CD4-positive, alpha-beta T cell (primary cell): ENCODE results near the gene PFDN1. TPM values are rescaled to one million over a fixed set of nuclear protein-coding genes. Genes with fewer than 3 reads are reported as not detected.
"Not testable (repeated sequence)": the region's sequence is repeated elsewhere in the genome, so short reads cannot be mapped to it uniquely, and the experiment has no call there.

ENCODE experiments used
- ATAC-seq: fragments of 200-7000 bp; cut with Tn5 transposase; one replicate; pipeline ENCODE4 v1.10.0; 2022; ENCODE audit warnings: mild to moderate bottlenecking; ENCODE audit not compliant: poor library complexity
- CTCF ChIA-PET: fragments of 350-600 bp; sonication (Branson Sonifier 250); formaldehyde crosslinking; loops from one replicate; lab custom pipeline; 2021; ENCODE audit warnings: antibody characterized with exemption, inconsistent platforms; lab: Charles Lee
- POLR2A ChIA-PET: fragments of 350-600 bp; sonication (Branson Sonifier 250); formaldehyde crosslinking; loops from one replicate; lab custom pipeline; 2021; ENCODE audit warnings: antibody characterized with exemption, inconsistent platforms; lab: Charles Lee
- DNase-seq, 14 experiments: peaks; one replicate each; pipeline ENCODE4 v3.0.0-alpha.2; 2013 to 2020; ENCODE audit warnings: mixed read lengths in 2 of 14
- H3K27ac ChIP-seq, 2 donors: one replicate each; pipeline versions ENCODE4 v1.5.1 to v1.7.0; 2013; ENCODE audit warnings: low read length in 2 of 2, low read depth in 1 of 2, mild to moderate bottlenecking in 1 of 2
- H3K27me3 ChIP-seq, 2 experiments: 1 replicate in 1 of 2; 2 replicates in 1 of 2; pipeline versions ENCODE4 v1.6.1 to v1.7.0; 2013; ENCODE audit warnings: low read length in 2 of 2, control low read depth in 1 of 2, mild to moderate bottlenecking in 1 of 2, moderate library complexity in 1 of 2; ENCODE audit not compliant: insufficient read depth in 2 of 2, control insufficient read depth in 1 of 2
- H3K36me3 ChIP-seq: one replicate; pipeline ENCODE4 v1.6.1; 2013; ENCODE audit warnings: low read length, control low read depth; ENCODE audit not compliant: insufficient read depth
- H3K4me1 ChIP-seq: one replicate; pipeline ENCODE4 v1.6.1; 2013; ENCODE audit warnings: low read length, control low read depth; ENCODE audit not compliant: insufficient read depth
- H3K4me3 ChIP-seq: one replicate; pipeline ENCODE4 v1.5.1; 2013; ENCODE audit warnings: mild to moderate bottlenecking, low read length, moderate library complexity
- H3K9me3 ChIP-seq, 2 experiments: 1 replicate in 1 of 2; 2 replicates in 1 of 2; pipeline versions ENCODE4 v1.6.1 to v1.7.0; 2013; ENCODE audit warnings: low read length in 2 of 2, mild to moderate bottlenecking in 2 of 2, control low read depth in 1 of 2, moderate library complexity in 1 of 2; ENCODE audit not compliant: control insufficient read depth in 1 of 2, insufficient read depth in 1 of 2
- H3K27ac Mint-ChIP-seq: one replicate; pipeline ENCODE4 v1.8.0; 2020; ENCODE audit warnings: mixed read lengths
- H3K27me3 Mint-ChIP-seq: one replicate; pipeline ENCODE4 v1.8.0; 2021; ENCODE audit warnings: mixed read lengths
- H3K36me3 Mint-ChIP-seq: one replicate; pipeline ENCODE4 v1.8.0; 2021; ENCODE audit warnings: low read depth, mixed read lengths
- H3K4me1 Mint-ChIP-seq: one replicate; pipeline ENCODE4 v1.8.0; 2021; ENCODE audit warnings: low read depth, mixed read lengths
- H3K4me3 Mint-ChIP-seq: one replicate; pipeline ENCODE4 v1.8.0; 2020; ENCODE audit warnings: mild to moderate bottlenecking, mixed read lengths
- H3K9me3 Mint-ChIP-seq: one replicate; pipeline ENCODE4 v1.8.0; 2020; ENCODE audit warnings: mixed read lengths
- intact Hi-C, 2 experiments: fragments of 100-400 bp; cut with DNase I in 1 of 2; cut with micrococcal nuclease in 1 of 2; formaldehyde crosslinking; loops; one replicate each; pipeline versions ENCODE4 v1.15.1 to v1.9.0; 2023 to 2025; cut with DNase I, micrococcal nuclease
- total RNA-seq, 174 experiments: library from RNA in 2 of 174; stranded (reverse) in 2 of 174; gene quantifications; one replicate each; pipeline ENCODE4 v1.2.3 and lab custom pipeline; 2021 to 2026
- TF ChIP-seq, protein P1 (sequence below): fragments of 200-600 bp; IDR thresholded peaks from one replicate; pipeline ENCODE4 v1.8.0; 2022; ENCODE audit warnings: antibody characterized with exemption, mild to moderate bottlenecking

The PFDN1 gene
- total RNA-seq, 2 experiments from 2014 or later, result 21.3 to 22.0 TPM

DNA sequence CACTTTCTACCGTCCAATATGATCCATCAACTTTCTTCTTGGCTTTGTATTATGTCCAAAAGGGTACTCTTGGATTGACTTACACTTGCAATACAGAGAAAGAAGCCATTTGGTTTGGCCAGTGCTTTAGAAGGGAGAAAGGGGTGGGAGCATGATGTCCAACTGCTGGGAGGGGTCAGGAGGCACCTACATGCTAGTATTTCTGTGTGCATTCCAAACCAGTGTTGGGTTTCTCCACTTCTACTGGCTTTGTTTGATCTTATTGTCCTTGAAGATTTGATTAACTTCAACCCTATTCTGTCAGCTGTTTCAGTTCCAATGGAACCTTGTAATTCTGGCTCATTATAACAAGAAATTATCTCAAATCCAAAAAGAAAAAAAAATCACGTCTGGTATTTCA lies 100.3 kb downstream of the PFDN1 start:
- no peaks in the 10 kb centered on the region for H3K9me3 Mint-ChIP-seq
- ChIA-PET CTCF (no interaction called here), POLR2A (no interaction called here)
- no peak for DNase-seq
- intact Hi-C loops, result no loop called here
- no peaks in the 10 kb centered on the region for H3K4me1 ChIP-seq
- no peak overlapping the region for H3K4me3 Mint-ChIP-seq
- ATAC-seq, result no peak
- H3K4me1 Mint-ChIP-seq, result no peaks in the 10 kb centered on the region
- no peak overlapping the region for H3K27ac Mint-ChIP-seq
- TF ChIP-seq, protein P1, sequence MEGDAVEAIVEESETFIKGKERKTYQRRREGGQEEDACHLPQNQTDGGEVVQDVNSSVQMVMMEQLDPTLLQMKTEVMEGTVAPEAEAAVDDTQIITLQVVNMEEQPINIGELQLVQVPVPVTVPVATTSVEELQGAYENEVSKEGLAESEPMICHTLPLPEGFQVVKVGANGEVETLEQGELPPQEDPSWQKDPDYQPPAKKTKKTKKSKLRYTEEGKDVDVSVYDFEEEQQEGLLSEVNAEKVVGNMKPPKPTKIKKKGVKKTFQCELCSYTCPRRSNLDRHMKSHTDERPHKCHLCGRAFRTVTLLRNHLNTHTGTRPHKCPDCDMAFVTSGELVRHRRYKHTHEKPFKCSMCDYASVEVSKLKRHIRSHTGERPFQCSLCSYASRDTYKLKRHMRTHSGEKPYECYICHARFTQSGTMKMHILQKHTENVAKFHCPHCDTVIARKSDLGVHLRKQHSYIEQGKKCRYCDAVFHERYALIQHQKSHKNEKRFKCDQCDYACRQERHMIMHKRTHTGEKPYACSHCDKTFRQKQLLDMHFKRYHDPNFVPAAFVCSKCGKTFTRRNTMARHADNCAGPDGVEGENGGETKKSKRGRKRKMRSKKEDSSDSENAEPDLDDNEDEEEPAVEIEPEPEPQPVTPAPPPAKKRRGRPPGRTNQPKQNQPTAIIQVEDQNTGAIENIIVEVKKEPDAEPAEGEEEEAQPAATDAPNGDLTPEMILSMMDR, result no peak
- no peak overlapping the region for H3K4me3 ChIP-seq
- H3K27me3 Mint-ChIP-seq, result no peaks in the 10 kb centered on the region
- no peaks in the 10 kb centered on the region for H3K36me3 ChIP-seq
- H3K27me3 ChIP-seq, result no peaks in the 10 kb centered on the region
- H3K36me3 Mint-ChIP-seq, result no peaks in the 10 kb centered on the region
- H3K9me3 ChIP-seq, result no peaks in the 10 kb centered on the region
- no peak overlapping the region for H3K27ac ChIP-seq

DNA sequence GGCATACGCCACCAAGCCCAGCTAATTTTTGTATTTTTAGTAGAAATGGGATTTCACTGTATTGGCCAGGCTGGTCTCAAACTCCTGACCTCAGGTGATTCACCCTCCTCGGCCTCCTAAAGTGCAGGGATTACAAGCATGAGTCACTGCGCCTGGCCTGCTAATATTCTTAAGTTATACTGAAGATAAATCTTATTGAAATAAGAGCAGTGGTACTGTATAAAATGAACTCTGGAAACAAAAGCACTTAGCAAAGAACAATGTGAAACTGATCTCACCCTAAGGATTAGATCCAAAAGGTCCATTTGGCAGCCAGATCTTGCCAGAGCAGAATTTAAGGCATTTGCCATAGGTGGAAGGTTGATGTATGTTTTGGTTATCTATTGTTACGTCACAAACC lies 100.8 kb downstream of the PFDN1 start:
- DNase-seq, result no peak

DNA sequence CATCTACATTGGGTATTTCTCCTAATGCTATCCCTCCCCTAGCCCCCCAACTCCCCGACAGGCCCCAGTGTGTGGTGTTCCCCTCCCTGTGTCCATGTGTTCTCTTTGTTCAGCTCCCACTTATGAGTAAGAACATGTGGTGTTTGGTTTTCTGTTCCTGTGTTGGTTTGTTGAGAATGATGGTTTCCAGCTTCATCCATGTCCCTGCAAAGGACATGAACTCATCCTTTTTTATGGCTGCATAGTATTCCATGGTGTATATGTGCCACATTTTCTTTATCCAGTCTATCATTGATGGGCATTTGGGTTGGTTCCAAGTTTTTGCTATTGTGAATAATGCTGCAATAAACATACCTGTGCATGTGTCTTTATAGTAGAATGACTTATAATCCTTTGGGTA lies 104.0 kb downstream of the PFDN1 start:
- H3K27ac Mint-ChIP-seq, CTCF ChIA-PET: not testable (repeated sequence)

More for the DNA sequence above, 100.8 kb downstream of the PFDN1 start:
- no peaks in the 10 kb centered on the region for H3K4me1 ChIP-seq
- TF ChIP-seq, protein P1, result no peak
- Mint-ChIP-seq H3K27ac (no peak overlapping the region), H3K4me1 (no peaks in the 10 kb centered on the region), H3K27me3 (no peaks in the 10 kb centered on the region), H3K4me3 (no peak overlapping the region), H3K36me3 (no peaks in the 10 kb centered on the region), H3K9me3 (no peaks in the 10 kb centered on the region)
- intact Hi-C loops, result no loop called here
- no peaks in the 10 kb centered on the region for H3K36me3 ChIP-seq
- no peaks in the 10 kb centered on the region for H3K27me3 ChIP-seq
- ChIA-PET CTCF (no interaction called here), POLR2A (no interaction called here)
- H3K4me3 ChIP-seq, result no peak overlapping the region
- H3K27ac ChIP-seq, result no peak overlapping the region
- ATAC-seq, result no peak
- H3K9me3 ChIP-seq, result no peaks in the 10 kb centered on the region

DNA sequence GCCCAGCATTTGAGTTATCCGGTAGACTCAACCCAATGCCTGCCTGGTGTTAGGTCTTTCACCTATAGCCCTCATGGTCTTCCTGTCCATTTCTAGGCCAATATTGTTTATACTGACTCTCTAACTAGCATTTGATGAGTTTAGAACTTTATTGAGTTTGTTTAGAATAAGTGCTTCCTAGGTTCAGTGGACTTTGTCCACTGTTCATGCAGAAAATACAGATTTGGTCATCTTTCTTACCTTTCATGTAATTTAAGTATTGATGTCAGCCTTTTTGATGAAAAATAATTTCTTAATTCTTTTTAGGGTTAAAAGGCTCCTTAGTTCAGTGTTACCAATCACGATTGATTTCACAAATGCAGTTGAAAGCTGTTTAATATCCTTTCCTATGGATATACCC lies 105.9 kb downstream of the PFDN1 start:
- Mint-ChIP-seq H3K36me3 (no peaks in the 10 kb centered on the region), H3K27ac (no peak overlapping the region), H3K4me3 (no peak overlapping the region), H3K27me3 (no peaks in the 10 kb centered on the region), H3K9me3 (no peaks in the 10 kb centered on the region), H3K4me1 (no peaks in the 10 kb centered on the region)
- intact Hi-C loops, result no loop called here
- no peaks in the 10 kb centered on the region for H3K36me3 ChIP-seq
- H3K4me1 ChIP-seq, result peaks cover 2% of the 10 kb centered on the region
- H3K27me3 ChIP-seq, result no peaks in the 10 kb centered on the region
- H3K4me3 ChIP-seq, result no peak overlapping the region
- H3K27ac ChIP-seq, result no peak overlapping the region
- no peaks in the 10 kb centered on the region for H3K9me3 ChIP-seq
- TF ChIP-seq, protein P1, result no peak
- ATAC-seq (no peak), DNase-seq (no peak)
- ChIA-PET POLR2A (no interaction called here), CTCF (no interaction called here)

More for the DNA sequence above, 104.0 kb downstream of the PFDN1 start:
- H3K4me1 Mint-ChIP-seq, POLR2A ChIA-PET, H3K36me3 ChIP-seq, H3K9me3 Mint-ChIP-seq, H3K36me3 Mint-ChIP-seq, H3K27me3 Mint-ChIP-seq, H3K4me3 Mint-ChIP-seq, H3K4me1 ChIP-seq, H3K27me3 ChIP-seq, H3K4me3 ChIP-seq, DNase-seq, intact Hi-C loops, H3K9me3 ChIP-seq, H3K27ac ChIP-seq, ATAC-seq: not testable (repeated sequence)
